Activated T-cell treated with anti-CD3 and anti-CD28 coated beads for 1 hour (primary cell): ENCODE measurements around the gene ERVMER34-1.

ENCODE experiments used
- DNase-seq: peaks from one replicate; pipeline ENCODE4 v3.0.0-alpha.2; 2020; ENCODE audit warnings: low read depth

The ERVMER34-1 gene

DNA sequence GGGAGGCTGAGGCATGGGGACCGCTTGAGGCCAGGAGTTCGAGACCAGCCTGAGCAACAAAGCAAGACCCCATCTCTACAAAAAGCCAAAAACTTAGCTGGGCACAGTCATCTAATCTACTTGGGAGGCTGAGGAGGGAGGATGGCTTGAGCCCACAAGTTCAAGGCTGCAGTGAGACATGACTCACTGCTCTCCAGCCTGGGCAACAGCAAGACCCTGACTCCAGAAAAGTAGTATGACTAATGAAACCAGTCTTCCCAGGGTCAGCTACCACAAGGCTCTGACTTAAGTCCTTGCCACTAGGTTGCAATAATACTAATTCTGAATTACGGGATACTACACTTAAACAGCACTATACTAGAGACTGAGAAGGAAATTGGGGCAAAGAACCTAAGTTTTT, 33.1 kb downstream of the ERVMER34-1 start:
- no peak for DNase-seq

- no peak for DNase-seq
Observed at GRCh38 chr4:52716364-52717151, 34.7 kb downstream of the ERVMER34-1 start.

DNA sequence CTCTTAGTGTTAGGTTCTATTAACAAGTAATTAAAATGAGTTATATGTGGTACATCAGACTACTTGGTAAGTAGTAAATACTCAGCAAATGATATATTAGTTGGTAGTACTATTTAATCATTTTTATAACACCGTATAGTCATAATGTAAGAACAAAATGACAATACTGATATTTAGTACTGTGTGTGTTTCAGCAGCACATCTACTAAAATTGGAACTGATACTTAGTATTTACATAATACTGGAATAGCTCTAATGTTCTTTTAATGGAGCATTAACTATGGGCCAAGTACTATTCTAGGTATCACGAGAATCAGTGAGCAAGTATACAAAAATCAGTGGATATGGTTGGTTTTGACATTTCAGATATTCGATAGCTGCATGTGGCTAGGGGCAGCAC, 35.3 kb downstream of the ERVMER34-1 start:
- no peak for DNase-seq

- no peak for DNase-seq
Observed at GRCh38 chr4:52715255-52715897, 35.8 kb downstream of the ERVMER34-1 start.

DNA sequence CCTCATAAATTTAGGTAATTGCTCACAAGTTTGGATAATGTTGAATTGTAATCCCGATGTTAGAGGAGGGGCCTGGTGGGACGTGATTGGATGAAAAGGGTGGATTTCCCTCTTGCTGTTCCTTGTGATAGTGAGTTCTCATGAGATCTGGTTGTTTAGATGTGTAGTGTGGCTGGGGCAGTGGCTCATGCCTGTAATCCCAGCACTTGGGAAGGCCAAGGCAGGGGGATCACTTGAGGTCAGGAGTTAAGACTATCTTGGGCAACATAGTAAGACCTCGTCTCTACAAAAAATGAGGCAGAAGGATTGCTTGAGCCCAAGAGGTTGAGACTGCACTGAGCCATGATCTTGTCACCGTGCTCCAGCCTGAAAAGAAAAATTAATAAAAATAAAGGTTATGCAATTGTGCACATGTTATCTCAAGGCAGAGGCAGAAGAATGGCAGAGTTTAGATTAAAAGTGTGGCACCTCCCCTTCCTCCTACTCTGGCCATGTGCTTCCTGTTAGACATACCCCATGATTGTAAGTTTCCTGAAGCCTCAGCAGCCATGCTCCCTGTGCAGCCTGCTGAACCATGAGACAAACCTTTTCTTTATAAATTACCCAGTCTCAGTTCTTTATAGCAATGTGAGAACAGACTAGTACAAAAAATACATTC, 36.5 kb downstream of the ERVMER34-1 start:
- no peak for DNase-seq

DNA sequence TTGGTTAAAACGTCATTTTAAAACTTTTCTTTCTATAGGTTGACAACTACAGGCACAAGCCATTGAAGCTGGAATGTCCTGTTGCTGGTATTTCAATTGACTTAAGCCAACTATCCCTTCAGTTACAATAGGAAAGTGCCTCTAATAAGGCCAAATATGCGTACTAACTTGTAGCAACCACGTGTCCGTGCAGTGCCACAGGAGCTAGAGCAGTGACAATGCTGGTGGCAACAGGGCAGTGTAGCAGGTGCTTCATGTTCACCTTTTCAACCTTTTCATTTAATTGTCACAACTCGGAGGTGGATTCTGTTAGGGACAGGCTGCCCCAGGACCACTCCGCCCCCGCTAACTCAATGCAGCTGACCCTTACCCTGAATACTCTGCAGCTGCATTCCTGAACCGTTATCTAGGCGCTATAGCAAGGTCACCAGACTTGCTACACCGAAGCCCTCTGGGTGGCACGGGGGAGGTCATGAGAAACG, 37.7 kb downstream of the ERVMER34-1 start:
- no peak for DNase-seq

DNA sequence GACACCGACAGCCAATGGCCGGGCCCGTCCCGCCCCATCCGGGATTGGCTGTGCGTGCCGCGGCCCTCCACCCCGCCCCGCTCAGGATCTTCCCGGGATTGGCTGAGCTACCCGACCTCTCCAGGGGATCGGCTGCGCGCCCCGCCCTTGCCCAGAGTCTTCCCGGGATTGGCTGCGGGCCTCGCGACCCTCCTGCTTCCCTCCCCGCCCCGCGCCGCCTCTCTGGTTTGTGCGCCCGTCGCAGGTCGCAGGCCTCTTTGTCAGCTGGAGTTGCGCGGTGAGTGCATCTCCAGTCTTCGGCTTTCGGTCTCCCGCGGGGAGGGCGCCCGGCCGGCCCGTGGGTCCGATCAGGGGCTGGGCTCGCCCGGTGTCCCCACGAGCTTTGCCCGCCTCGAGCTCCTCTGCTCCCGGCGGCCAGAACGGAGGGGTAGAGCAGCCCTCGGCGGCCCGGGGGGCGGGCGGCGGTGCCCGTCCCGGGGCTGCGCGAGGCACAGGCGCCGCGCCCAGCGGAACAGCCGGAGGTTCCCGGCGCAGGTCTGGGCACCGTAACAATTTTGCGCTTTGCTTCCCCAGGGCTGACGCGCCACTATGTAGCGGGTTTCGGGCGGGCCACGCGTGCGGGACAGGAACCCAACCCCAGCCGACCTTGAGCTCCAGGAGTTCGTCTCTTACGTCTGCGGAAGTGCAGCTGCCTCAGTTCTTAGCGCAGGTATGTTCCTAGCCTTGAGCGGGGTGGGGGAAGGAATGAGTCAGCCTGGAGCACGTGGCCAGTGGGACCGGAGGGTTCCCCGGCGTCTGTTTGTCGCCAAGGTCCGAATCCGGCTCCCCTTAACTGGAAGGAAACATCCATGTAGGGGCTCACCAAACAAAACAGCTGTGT, 38.7 kb downstream of the ERVMER34-1 start:
- DNase-seq: peak; percentile 88

- no peak for DNase-seq
Observed at GRCh38 chr4:52711834-52712250, 39.4 kb downstream of the ERVMER34-1 start.

- DNase-seq: no peak
Observed at GRCh38 chr4:52711272-52711671, 40.0 kb downstream of the ERVMER34-1 start.

DNA sequence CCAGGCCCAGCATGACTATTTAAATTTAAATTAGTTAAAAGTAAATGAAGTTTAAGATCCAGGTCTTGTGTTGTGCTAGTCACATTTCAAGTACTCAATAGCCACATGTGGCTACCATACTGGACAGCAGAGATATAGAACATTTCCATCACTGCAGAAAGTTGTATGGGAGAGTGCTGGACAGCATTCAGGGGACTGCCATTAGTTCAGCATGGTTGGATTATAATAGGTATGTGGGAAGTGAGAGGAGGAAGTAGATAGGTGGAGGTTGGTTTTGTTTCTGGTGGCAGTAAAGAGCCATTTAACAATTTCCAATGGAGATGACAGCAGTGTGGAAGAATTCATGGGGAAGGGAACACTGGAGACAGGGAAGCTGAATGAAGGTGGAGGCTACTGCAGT, 42.1 kb downstream of the ERVMER34-1 start:
- no peak for DNase-seq

DNA sequence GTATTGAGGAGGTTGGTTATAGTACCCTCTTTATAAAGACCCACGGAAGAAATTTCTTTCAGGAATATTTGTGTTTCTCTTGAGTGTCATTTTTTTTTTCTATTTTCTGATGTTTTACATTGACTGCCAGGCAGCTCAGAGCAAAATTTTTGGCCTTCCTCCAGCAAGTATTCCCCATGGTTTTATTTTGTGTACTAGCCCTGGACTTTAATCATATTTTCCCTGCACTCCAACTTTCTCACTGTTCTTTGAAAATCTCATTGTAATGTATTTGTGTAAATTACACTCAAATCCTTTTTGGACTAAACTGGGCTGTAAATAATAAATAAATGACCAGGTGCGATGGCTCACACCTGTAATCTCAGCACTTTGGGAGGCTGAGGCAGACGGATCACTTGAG, 46.6 kb downstream of the ERVMER34-1 start:
- no peak for DNase-seq

GRCh38 chr4:52704133-52704532, 47.1 kb downstream of the ERVMER34-1 start:
- DNase-seq: no peak

DNA sequence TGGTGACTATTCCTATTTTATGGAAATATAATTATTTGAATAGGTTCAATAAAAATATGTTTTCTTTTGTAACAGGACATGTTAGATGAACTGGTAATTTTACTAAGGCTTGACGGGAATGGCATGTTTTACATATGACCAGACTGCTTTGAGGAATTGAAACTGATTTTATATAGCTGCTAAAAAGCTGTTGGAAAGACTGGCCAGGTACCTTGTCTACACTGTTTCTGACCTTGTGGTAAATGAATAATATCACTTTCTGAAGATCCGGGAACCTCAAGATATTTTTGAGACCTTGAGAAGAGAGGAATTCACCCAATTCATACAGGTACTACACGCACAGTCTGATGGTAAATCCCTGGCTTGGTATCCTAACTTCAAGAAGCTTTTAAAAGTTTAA, 50.0 kb downstream of the ERVMER34-1 start:
- DNase-seq: no peak

DNA sequence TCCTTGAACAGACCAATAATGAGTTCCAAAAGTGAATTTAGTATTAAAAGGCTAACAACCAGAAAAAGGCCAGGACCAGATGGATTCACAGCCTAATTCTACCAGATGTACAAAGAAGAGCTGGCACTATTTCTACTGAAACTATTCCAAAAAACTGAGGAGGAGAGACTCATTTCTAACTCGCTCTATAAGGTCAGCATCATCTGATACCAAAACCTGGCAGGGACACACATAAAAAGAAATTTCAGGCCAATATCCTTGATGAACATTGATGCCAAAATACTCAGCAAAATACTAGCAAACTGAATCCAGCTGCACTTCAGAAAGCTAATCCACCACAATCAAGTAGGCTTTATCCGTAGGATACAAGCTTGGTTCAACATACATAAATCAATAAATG, 56.3 kb downstream of the ERVMER34-1 start:
- no peak for DNase-seq

GRCh38 chr4:52693492-52693891, 57.7 kb downstream of the ERVMER34-1 start:
- DNase-seq: no peak
